Endothelial cell of umbilical vein (primary cell): ENCODE measurements around the gene SARS1. TPM values are rescaled to one million over a fixed set of nuclear protein-coding genes. Genes with fewer than 3 reads are reported as not detected.

Experiments used
- BruUV-seq: library from RNA; stranded (reverse); fragments of 400-500 nt; replicated peaks from 2 replicates; lab custom pipeline; 2021; lab: Mats Ljungman, UMichigan
- CTCF ChIA-PET: fragments of 300-600, 350-600 bp; sonication (Branson Sonifier 250); formaldehyde crosslinking; loops from one replicate; lab custom pipeline; 2021; ENCODE audit warnings: antibody characterized with exemption, inconsistent platforms; lab: Charles Lee
- POLR2A ChIA-PET: fragments of 300-600, 350-600 bp; sonication (Branson Sonifier 250); formaldehyde crosslinking; loops from one replicate; lab custom pipeline; 2021; ENCODE audit warnings: antibody characterized with exemption, inconsistent platforms; lab: Charles Lee
- DNase-seq: peaks from one replicate; pipeline ENCODE4 v3.0.0-alpha.2; 2011; ENCODE audit warnings: low read depth, low spot score
- FAIRE-seq: peaks from 2 replicates; lab custom pipeline; 2011; peaks lifted over from hg19 to GRCh38; lab: Jason Lieb, UNC
- H2AFZ ChIP-seq: 2 replicates; pipeline ENCODE4 v1.6.0; 2012; ENCODE audit warnings: low read depth, low read length, control low read depth, inconsistent platforms
- H3K27ac ChIP-seq: 2 replicates; pipeline ENCODE4 v1.5.1; 2011; ENCODE audit warnings: low read depth, mild to moderate bottlenecking, control low read depth, low read length, moderate library complexity; ENCODE audit not compliant: insufficient read depth
- H3K27me3 ChIP-seq, 2 experiments: 2 replicates each; pipeline versions ENCODE4 v1.6.0 to v1.6.1; 2011; ENCODE audit warnings: low read length in 2 of 2, mixed read lengths in 1 of 2; ENCODE audit not compliant: control insufficient read depth in 2 of 2, insufficient read depth in 2 of 2
- H3K36me3 ChIP-seq, 2 experiments: 2 replicates in 1 of 2; 3 replicates in 1 of 2; pipeline ENCODE4 v1.5.1; 2011; ENCODE audit warnings: low read length in 2 of 2, mild to moderate bottlenecking in 1 of 2, moderate library complexity in 1 of 2; ENCODE audit not compliant: control insufficient read depth in 2 of 2, insufficient read depth in 2 of 2; ENCODE audit errors: extremely low read depth in 1 of 2
- H3K4me1 ChIP-seq: 3 replicates; pipeline ENCODE4 v1.5.1; 2011; ENCODE audit warnings: mild to moderate bottlenecking, low read length; ENCODE audit not compliant: control insufficient read depth, insufficient read depth; ENCODE audit errors: extremely low read depth
- H3K4me2 ChIP-seq: 2 replicates; pipeline ENCODE4 v1.6.1; 2011; ENCODE audit warnings: low read length, control low read depth, mixed read lengths; ENCODE audit not compliant: insufficient read depth
- H3K4me3 ChIP-seq, 3 experiments: fragments of 200-600 bp in 1 of 3; sonication (generic), shearing (Covaris generic) in 1 of 3; replicated peaks in 1 of 3; 2 replicates each; pipeline ENCODE4 v1.5.1; 2011 to 2016; ENCODE audit warnings: control low read depth in 3 of 3, low read length in 3 of 3, mild to moderate bottlenecking in 2 of 3, inconsistent platforms in 1 of 3, low read depth in 1 of 3, moderate library complexity in 1 of 3; ENCODE audit not compliant: insufficient read depth in 1 of 3
- H3K79me2 ChIP-seq: 2 replicates; pipeline ENCODE4 v1.6.0; 2012; ENCODE audit warnings: low read length, inconsistent platforms; ENCODE audit not compliant: control insufficient read depth, insufficient read depth
- H3K9ac ChIP-seq: replicated peaks from 2 replicates; pipeline ENCODE3; 2011; ENCODE audit warnings: low read length, control low read depth; ENCODE audit not compliant: insufficient read depth; ENCODE audit errors: extremely low read depth
- H3K9me1 ChIP-seq: replicated peaks from 3 replicates; pipeline ENCODE4 v1.6.0; 2011; ENCODE audit warnings: mild to moderate bottlenecking, low read length; ENCODE audit not compliant: control insufficient read depth, insufficient read depth; ENCODE audit errors: extremely low read depth
- H3K9me3 ChIP-seq: replicated peaks from 2 replicates; pipeline ENCODE4 v1.5.1; 2012; ENCODE audit warnings: low read length, inconsistent platforms; ENCODE audit not compliant: control insufficient read depth, insufficient read depth
- H4K20me1 ChIP-seq: replicated peaks from 2 replicates; pipeline ENCODE3; 2011; ENCODE audit warnings: mild to moderate bottlenecking, low read length; ENCODE audit not compliant: control insufficient read depth, insufficient read depth; ENCODE audit errors: extremely low read depth
- EZH2 ChIP-seq: IDR thresholded peaks from 2 replicates; pipeline ENCODE4 v1.6.1; 2012; ENCODE audit warnings: borderline replicate concordance, low read depth, mild to moderate bottlenecking, moderate library complexity, low read length, inconsistent platforms; ENCODE audit not compliant: severe bottlenecking
- GATA2 ChIP-seq: IDR thresholded peaks from 2 replicates; pipeline ENCODE4 v1.7.0; 2011; ENCODE audit warnings: low read depth, mild to moderate bottlenecking, moderate library complexity, mixed read lengths, low read length; ENCODE audit not compliant: insufficient read length, insufficient read depth
- MYC ChIP-seq: IDR thresholded peaks from one replicate; pipeline ENCODE4 v1.6.1; 2011; ENCODE audit warnings: mild to moderate bottlenecking, low read depth, low read length
- POLR2AphosphoS5 ChIP-seq: IDR thresholded peaks from 2 replicates; pipeline ENCODE4 v1.6.1; 2012; ENCODE audit warnings: low read depth, mild to moderate bottlenecking, control low read depth, low read length, moderate library complexity; ENCODE audit not compliant: insufficient read depth
- dilution Hi-C: fragments of 300-500 bp; cut with MboI; formaldehyde crosslinking; loops from one replicate; pipeline ENCODE4 v1.15.0; 2019; ENCODE audit warnings: low sequenced_read_pairs; ENCODE audit not compliant: extremely low pct_ligation_motif_present
- intact Hi-C: fragments of 100-400 bp; cut with micrococcal nuclease; formaldehyde crosslinking; loops from one replicate; pipeline ENCODE4 v1.10.0; 2022
- polyA plus RNA-seq, 4 experiments: library from polyadenylated mRNA; depleted of rRNA in 3 of 4; stranded (reverse) in 3 of 4; unstranded in 1 of 4; fragments of >200 nt; gene quantifications; 2 replicates each; pipeline versions ENCODE4 v1.2.1 to v1.2.3, GENCODE V29; 2011 to 2012; ENCODE audit warnings: missing spikeins in 1 of 4
- total RNA-seq: library from RNA; stranded (reverse); gene quantifications from 2 replicates; pipeline ENCODE4 v1.2.3, GENCODE V29; 2021
- TF ChIP-seq, protein P1 (sequence below), 2 donors: IDR thresholded peaks; 1 replicate in 1 of 2; 2 replicates in 1 of 2; pipeline ENCODE4 v1.5.1; 2011; ENCODE audit warnings: low read length in 2 of 2, mild to moderate bottlenecking in 2 of 2, moderate library complexity in 2 of 2, control low read depth in 1 of 2, inconsistent platforms in 1 of 2, low read depth in 1 of 2; ENCODE audit not compliant: insufficient read depth in 1 of 2; ENCODE audit errors: extremely low read depth in 1 of 2
- TF ChIP-seq, protein P2 (sequence below): IDR thresholded peaks from 2 replicates; pipeline ENCODE4 v1.6.1; 2011; ENCODE audit not compliant: insufficient read depth, insufficient read length

SARS1 gene
- total and polyA plus RNA-seq, 2 donors (not counting 3 experiments of a cell fraction or from before 2014, with no cell fraction given): 110 to 178 TPM

DNA sequence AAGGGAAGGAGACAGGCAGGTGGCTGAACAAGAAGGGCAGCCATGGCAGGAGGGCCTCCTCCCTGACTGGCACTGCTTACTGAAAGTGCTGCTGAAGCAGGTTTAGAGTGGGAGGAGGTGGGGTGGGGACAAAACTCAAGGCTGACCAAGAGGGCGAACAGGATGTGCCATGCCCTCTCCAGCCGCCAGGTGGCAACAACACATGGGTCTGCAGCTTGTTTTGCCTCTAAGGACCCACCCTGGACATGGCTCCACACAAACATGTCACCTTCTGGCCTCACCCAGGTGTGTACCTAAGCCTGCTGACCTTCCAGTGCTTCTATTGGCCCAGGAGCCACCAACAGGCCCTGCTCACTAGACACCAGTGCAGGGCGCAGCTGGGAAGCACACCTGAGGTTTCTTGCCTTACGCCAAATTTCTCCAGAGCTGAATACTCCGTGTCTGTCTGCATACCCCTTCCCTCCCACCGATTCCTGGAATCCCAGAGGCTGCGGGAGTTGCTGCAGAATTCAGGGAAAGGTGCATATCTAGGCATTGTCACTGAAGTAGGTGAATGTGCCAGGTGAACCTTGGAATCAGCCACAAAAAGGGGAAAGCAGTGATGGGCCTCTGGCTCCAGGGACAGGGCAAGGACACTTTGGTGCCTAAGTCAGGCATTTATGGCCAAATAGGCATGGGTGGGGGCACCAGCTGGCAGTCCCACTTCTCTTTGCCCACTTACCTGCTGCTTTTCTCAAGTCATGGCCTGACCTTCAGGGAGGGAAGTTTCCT is 63.9 kb downstream of the SARS1 start:
- peak overlapping the region; percentile 25 for H2AFZ ChIP-seq

More for the DNA sequence above, 63.9 kb downstream of the SARS1 start:
- peaks cover 13% of the 10 kb centered on the region for H3K79me2 ChIP-seq
- no peak overlapping the region for H3K4me2 ChIP-seq
- no peaks in the 10 kb centered on the region for H3K27me3 ChIP-seq
- DNase-seq (peak; percentile 69), FAIRE-seq (peak; percentile 92)
- CTCF ChIA-PET: interaction anchor here (0.6 to 4.8 kb wide), 22 partner anchors 10 to 268 kb away, joined by 3 to 282 read pairs (median 4); partner anchors contain the start of gene SORT1
- H3K9ac ChIP-seq: no peak overlapping the region
- H3K9me3 ChIP-seq: no peaks in the 10 kb centered on the region
- dilution Hi-C loops (no loop called here), intact Hi-C loops (loop anchor here (1.0 to 10.0 kb wide), 2 partner anchors 122 to 207 kb away; partner anchors contain the start of gene ATXN7L2)
- no peaks in the 10 kb centered on the region for H3K36me3 ChIP-seq
- H3K27ac ChIP-seq: no peak overlapping the region
- H3K4me1 ChIP-seq: peaks cover 12% of the 10 kb centered on the region
- POLR2A ChIA-PET: no interaction called here
- no TSS peak for BruUV-seq
- no peaks in the 10 kb centered on the region for H4K20me1 ChIP-seq
- TF ChIP-seq MYC (no peak), EZH2 (no peak), GATA2 (no peak), POLR2AphosphoS5 (no peak)
- TF ChIP-seq, protein P1, sequence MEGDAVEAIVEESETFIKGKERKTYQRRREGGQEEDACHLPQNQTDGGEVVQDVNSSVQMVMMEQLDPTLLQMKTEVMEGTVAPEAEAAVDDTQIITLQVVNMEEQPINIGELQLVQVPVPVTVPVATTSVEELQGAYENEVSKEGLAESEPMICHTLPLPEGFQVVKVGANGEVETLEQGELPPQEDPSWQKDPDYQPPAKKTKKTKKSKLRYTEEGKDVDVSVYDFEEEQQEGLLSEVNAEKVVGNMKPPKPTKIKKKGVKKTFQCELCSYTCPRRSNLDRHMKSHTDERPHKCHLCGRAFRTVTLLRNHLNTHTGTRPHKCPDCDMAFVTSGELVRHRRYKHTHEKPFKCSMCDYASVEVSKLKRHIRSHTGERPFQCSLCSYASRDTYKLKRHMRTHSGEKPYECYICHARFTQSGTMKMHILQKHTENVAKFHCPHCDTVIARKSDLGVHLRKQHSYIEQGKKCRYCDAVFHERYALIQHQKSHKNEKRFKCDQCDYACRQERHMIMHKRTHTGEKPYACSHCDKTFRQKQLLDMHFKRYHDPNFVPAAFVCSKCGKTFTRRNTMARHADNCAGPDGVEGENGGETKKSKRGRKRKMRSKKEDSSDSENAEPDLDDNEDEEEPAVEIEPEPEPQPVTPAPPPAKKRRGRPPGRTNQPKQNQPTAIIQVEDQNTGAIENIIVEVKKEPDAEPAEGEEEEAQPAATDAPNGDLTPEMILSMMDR (IDR thresholded peaks at IDR 0.05; ENCODE audit: extremely low read depth in 1 of 2, insufficient read depth in 1 of 2, low read depth in 1 of 2, low read length in 2 of 2): peak; percentile 78 to 95
- TF ChIP-seq, protein P2, sequence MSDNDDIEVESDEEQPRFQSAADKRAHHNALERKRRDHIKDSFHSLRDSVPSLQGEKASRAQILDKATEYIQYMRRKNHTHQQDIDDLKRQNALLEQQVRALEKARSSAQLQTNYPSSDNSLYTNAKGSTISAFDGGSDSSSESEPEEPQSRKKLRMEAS: peak; percentile 19
- no peak overlapping the region for H3K4me3 ChIP-seq
- H3K9me1 ChIP-seq: no peaks in the 10 kb centered on the region
